ENCODE measurements around the gene ALOX5AP. TPM values are rescaled to one million over a fixed set of nuclear protein-coding genes. Genes with fewer than 3 reads are reported as not detected.

The ALOX5AP gene
- total RNA-seq, 1 donor from 2014 or later, result not detected

DNA sequence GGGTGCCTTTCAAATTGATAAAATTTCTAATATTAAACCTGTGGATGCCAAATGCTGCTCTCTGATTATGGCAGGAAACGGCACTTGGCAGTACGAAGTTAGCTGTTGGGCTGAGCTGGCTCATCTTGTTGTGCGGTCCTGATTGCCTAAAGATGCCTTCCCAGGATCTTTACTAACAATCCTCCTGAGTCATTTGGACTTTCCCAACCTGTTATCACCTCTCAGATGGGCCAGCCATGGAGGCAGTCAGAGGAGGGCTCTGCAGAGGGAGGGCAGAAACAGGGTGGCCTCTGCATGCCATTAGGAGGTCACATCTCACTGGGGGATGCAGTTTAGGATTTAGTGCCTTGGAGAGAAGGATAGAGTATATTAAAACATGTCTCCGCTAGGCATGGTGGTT lies 27.3 kb downstream of the ALOX5AP start:
- Mint-ChIP-seq H3K27ac (no peak overlapping the region), H3K4me3 (no peak overlapping the region), H3K36me3 (no peaks in the 10 kb centered on the region), H3K27me3 (ENCODE audit: insufficient read depth, low read depth) (peaks cover 8% of the 10 kb centered on the region), H3K4me1 (peaks cover 7% of the 10 kb centered on the region), H3K9me3 (no peaks in the 10 kb centered on the region)
- Histone ChIP-seq H4K20me1 (ENCODE audit: low read depth) (no peaks in the 10 kb centered on the region), H3K9ac (no peak overlapping the region), H3K4me1 (no peaks in the 10 kb centered on the region), H3K9me3 (ENCODE audit: low read depth) (no peaks in the 10 kb centered on the region), H3K27me3 (no peaks in the 10 kb centered on the region), H3K79me2 (ENCODE audit: low read depth) (no peaks in the 10 kb centered on the region), H3K36me3 (no peaks in the 10 kb centered on the region), H3F3A (ENCODE audit: low read depth) (no peaks in the 10 kb centered on the region), H3K27ac (no peak overlapping the region), H2AFZ (replicated peaks) (no peak overlapping the region), H3K4me2 (no peak overlapping the region), H3K4me3 (no peak overlapping the region)
- DNase-seq (ENCODE audit: low spot score), result no peak
- TF ChIP-seq EZH2 (IDR thresholded peaks at IDR 0.05) (no peak), EZH2phosphoT487 (IDR thresholded peaks at IDR 0.05) (no peak), CTCF (IDR thresholded peaks at IDR 0.05) (no peak)

- Histone ChIP-seq H3K4me1 (no peaks in the 10 kb centered on the region), H4K20me1 (ENCODE audit: low read depth) (no peaks in the 10 kb centered on the region), H3K27me3 (no peaks in the 10 kb centered on the region), H3F3A (ENCODE audit: low read depth) (no peaks in the 10 kb centered on the region), H3K4me3 (no peak overlapping the region), H3K9ac (no peak overlapping the region), H3K79me2 (ENCODE audit: low read depth) (no peaks in the 10 kb centered on the region), H3K4me2 (no peak overlapping the region), H3K9me3 (ENCODE audit: low read depth) (no peaks in the 10 kb centered on the region), H3K36me3 (no peaks in the 10 kb centered on the region), H3K27ac (no peak overlapping the region), H2AFZ (replicated peaks) (no peak overlapping the region)
- peaks cover 7% of the 10 kb centered on the region for H3K27me3 Mint-ChIP-seq (ENCODE audit: insufficient read depth, low read depth)
- no peak overlapping the region for H3K4me3 Mint-ChIP-seq
- H3K27ac Mint-ChIP-seq, result no peak overlapping the region
- peaks cover 11% of the 10 kb centered on the region for H3K4me1 Mint-ChIP-seq
- TF ChIP-seq EZH2 (IDR thresholded peaks at IDR 0.05) (no peak), CTCF (IDR thresholded peaks at IDR 0.05) (no peak), EZH2phosphoT487 (IDR thresholded peaks at IDR 0.05) (no peak)
- H3K36me3 Mint-ChIP-seq, result no peaks in the 10 kb centered on the region
- no peak for DNase-seq (ENCODE audit: low spot score)
- H3K9me3 Mint-ChIP-seq, result no peaks in the 10 kb centered on the region
These were observed 28.6 kb downstream of the ALOX5AP start for GRCh38 chr13:30763786-30764413.

DNA sequence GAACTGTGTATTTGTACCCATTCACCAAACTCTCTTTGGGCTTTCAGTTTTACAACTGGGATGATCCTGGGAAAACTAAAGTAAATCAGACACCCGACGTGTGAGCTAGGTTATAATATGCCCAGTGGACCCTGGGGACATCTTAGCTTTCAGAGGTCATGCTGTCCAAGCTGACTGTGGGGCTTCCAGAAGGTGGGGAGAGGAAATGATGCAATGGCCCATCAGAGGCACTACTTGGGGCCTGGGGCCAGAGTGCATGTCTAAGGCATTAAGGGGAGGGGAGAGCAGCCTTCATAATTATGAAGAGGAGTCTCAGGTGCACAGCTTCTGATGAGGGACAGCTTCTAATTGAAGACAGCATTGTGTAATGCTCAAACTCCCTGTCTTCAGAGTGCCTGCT lies 30.9 kb downstream of the ALOX5AP start:
- Mint-ChIP-seq H3K36me3 (peaks cover 2% of the 10 kb centered on the region), H3K9me3 (peaks cover 3% of the 10 kb centered on the region), H3K27ac (no peak overlapping the region), H3K4me3 (no peak overlapping the region), H3K27me3 (ENCODE audit: insufficient read depth, low read depth) (peaks cover 7% of the 10 kb centered on the region), H3K4me1 (peaks cover 11% of the 10 kb centered on the region)
- Histone ChIP-seq H3K9ac (no peak overlapping the region), H3K4me2 (no peak overlapping the region), H4K20me1 (ENCODE audit: low read depth) (no peaks in the 10 kb centered on the region), H3K27me3 (no peaks in the 10 kb centered on the region), H2AFZ (replicated peaks) (no peak overlapping the region), H3K36me3 (no peaks in the 10 kb centered on the region), H3K4me3 (no peak overlapping the region), H3K79me2 (ENCODE audit: low read depth) (no peaks in the 10 kb centered on the region), H3K9me3 (ENCODE audit: low read depth) (no peaks in the 10 kb centered on the region), H3K4me1 (no peaks in the 10 kb centered on the region), H3F3A (ENCODE audit: low read depth) (no peaks in the 10 kb centered on the region), H3K27ac (no peak overlapping the region)
- no peak for DNase-seq (ENCODE audit: low spot score)
- TF ChIP-seq EZH2phosphoT487 (IDR thresholded peaks at IDR 0.05) (no peak), EZH2 (IDR thresholded peaks at IDR 0.05) (no peak), CTCF (IDR thresholded peaks at IDR 0.05) (no peak)
